H9 (cell line): Measurements from ENCODE around the gene THBS2. TPM values are rescaled to one million over a fixed set of nuclear protein-coding genes. Genes with fewer than 3 reads are reported as not detected.

Experiments used
- DNase-seq: peaks from one replicate; pipeline ENCODE4 v3.0.0-alpha.2; 2017
- H2AFZ ChIP-seq: one replicate; pipeline ENCODE4 v1.6.1; 2013; ENCODE audit warnings: mild to moderate bottlenecking, low read length, control low read depth, moderate library complexity
- H2AK5ac ChIP-seq: 2 replicates; pipeline ENCODE4 v1.6.1; 2013; ENCODE audit warnings: low read length, control low read depth, mixed read lengths; ENCODE audit not compliant: insufficient read length
- H2BK120ac ChIP-seq: one replicate; pipeline ENCODE4 v1.6.1; 2013; ENCODE audit warnings: low read depth, mild to moderate bottlenecking, low read length, control low read depth, inconsistent platforms; ENCODE audit not compliant: poor library complexity, severe bottlenecking
- H2BK12ac ChIP-seq: 2 replicates; pipeline ENCODE4 v1.6.1; 2013; ENCODE audit warnings: low read length, control low read depth, mixed read lengths, low read depth; ENCODE audit not compliant: insufficient read length
- H2BK15ac ChIP-seq: 2 replicates; pipeline ENCODE4 v1.6.1; 2013; ENCODE audit warnings: low read depth, low read length, control low read depth
- H2BK20ac ChIP-seq: one replicate; pipeline ENCODE4 v1.6.1; 2013; ENCODE audit warnings: low read depth, mild to moderate bottlenecking, low read length, control low read depth, inconsistent platforms; ENCODE audit not compliant: poor library complexity, severe bottlenecking
- H2BK5ac ChIP-seq: 2 replicates; pipeline ENCODE4 v1.6.1; 2013; ENCODE audit warnings: low read length, control low read depth, mixed read lengths; ENCODE audit not compliant: insufficient read length
- H3K14ac ChIP-seq: 2 replicates; pipeline ENCODE4 v1.6.1; 2013; ENCODE audit warnings: low read length, control low read depth; ENCODE audit not compliant: insufficient read depth
- H3K18ac ChIP-seq: 2 replicates; pipeline ENCODE4 v1.6.1; 2013; ENCODE audit warnings: low read depth, mild to moderate bottlenecking, mixed read lengths, low read length, control low read depth; ENCODE audit not compliant: insufficient read length
- H3K23ac ChIP-seq: 2 replicates; pipeline ENCODE4 v1.6.1; 2013; ENCODE audit warnings: low read length, control low read depth, mixed read lengths, low read depth; ENCODE audit not compliant: insufficient read length
- H3K23me2 ChIP-seq: 2 replicates; pipeline ENCODE4 v1.6.1; 2013; ENCODE audit warnings: low read depth, mild to moderate bottlenecking, mixed read lengths, low read length, control low read depth; ENCODE audit not compliant: insufficient read length, poor library complexity, severe bottlenecking
- H3K27ac ChIP-seq: 2 replicates; pipeline ENCODE4 v1.5.1; 2013; ENCODE audit warnings: low read length, control low read depth, mixed read lengths, low read depth; ENCODE audit not compliant: insufficient read length
- H3K27me3 ChIP-seq: 2 replicates; pipeline ENCODE4 v1.6.1; 2013; ENCODE audit warnings: low read length, control low read depth, inconsistent platforms; ENCODE audit not compliant: insufficient read depth
- H3K4ac ChIP-seq: 2 replicates; pipeline ENCODE4 v1.6.1; 2013; ENCODE audit warnings: low read depth, mild to moderate bottlenecking, control low read depth, inconsistent platforms, low read length, moderate library complexity
- H3K4me1 ChIP-seq: 2 replicates; pipeline ENCODE4 v1.6.1; 2013; ENCODE audit warnings: low read length, control low read depth, inconsistent platforms; ENCODE audit not compliant: insufficient read depth
- H3K4me2 ChIP-seq: 2 replicates; pipeline ENCODE4 v1.6.1; 2013; ENCODE audit warnings: low read length, control low read depth, mixed read lengths; ENCODE audit not compliant: insufficient read length, insufficient read depth
- H3K56ac ChIP-seq: 2 replicates; pipeline ENCODE4 v1.6.1; 2013; ENCODE audit warnings: low read depth, mild to moderate bottlenecking, mixed read lengths, low read length, control low read depth; ENCODE audit not compliant: insufficient read length
- H3K79me1 ChIP-seq: 2 replicates; pipeline ENCODE4 v1.6.1; 2013; ENCODE audit warnings: low read depth, mild to moderate bottlenecking, moderate library complexity, low read length, control low read depth, inconsistent platforms; ENCODE audit not compliant: insufficient read depth, poor library complexity, severe bottlenecking
- H3K79me2 ChIP-seq: 2 replicates; pipeline ENCODE4 v1.6.1; 2013; ENCODE audit warnings: low read length, control low read depth, inconsistent platforms; ENCODE audit not compliant: insufficient read depth
- H3K9ac ChIP-seq: 2 replicates; pipeline ENCODE4 v1.6.1; 2013; ENCODE audit warnings: low read length, control low read depth, mixed read lengths; ENCODE audit not compliant: insufficient read length; ENCODE audit errors: extremely low read depth
- H3K9me3 ChIP-seq: one replicate; pipeline ENCODE4 v1.6.1; 2013; ENCODE audit warnings: low read depth, low read length, inconsistent platforms; ENCODE audit not compliant: control insufficient read depth
- H3T11ph ChIP-seq: one replicate; pipeline ENCODE4 v1.6.1; 2013; ENCODE audit warnings: mild to moderate bottlenecking, low read length, control low read depth, inconsistent platforms
- H4K20me1 ChIP-seq: one replicate; pipeline ENCODE4 v1.6.1; 2013; ENCODE audit not compliant: control insufficient read depth, insufficient read length, insufficient read depth
- H4K5ac ChIP-seq: 2 replicates; pipeline ENCODE4 v1.6.1; 2013; ENCODE audit warnings: low read depth, mild to moderate bottlenecking, mixed read lengths, low read length, control low read depth; ENCODE audit not compliant: insufficient read length
- H4K8ac ChIP-seq: replicated peaks from 2 replicates; pipeline ENCODE4 v1.6.1; 2013; ENCODE audit warnings: low read length, control low read depth, mixed read lengths, low read depth; ENCODE audit not compliant: insufficient read length
- H4K91ac ChIP-seq: 2 replicates; pipeline ENCODE4 v1.6.1; 2013; ENCODE audit warnings: low read depth, mild to moderate bottlenecking, moderate library complexity, mixed read lengths, low read length, control low read depth; ENCODE audit not compliant: insufficient read length
- H3K27ac Mint-ChIP-seq, 3 experiments: 2 replicates in 2 of 3; 3 replicates in 1 of 3; pipeline ENCODE4 v1.8.0; 2020 to 2021; ENCODE audit warnings: mixed read lengths in 3 of 3, mild to moderate bottlenecking in 1 of 3, moderate library complexity in 1 of 3
- H3K27me3 Mint-ChIP-seq: 2 replicates; pipeline ENCODE4 v1.8.0; 2021; ENCODE audit warnings: low read depth, mild to moderate bottlenecking, moderate library complexity, mixed read lengths
- H3K36me3 Mint-ChIP-seq, 3 experiments: 2 replicates in 2 of 3; 3 replicates in 1 of 3; pipeline ENCODE4 v1.8.0; 2020 to 2021; ENCODE audit warnings: low read depth in 3 of 3, mixed read lengths in 3 of 3; ENCODE audit not compliant: insufficient read depth in 1 of 3
- H3K4me1 Mint-ChIP-seq, 2 experiments: 2 replicates each; pipeline ENCODE4 v1.8.0; 2020; ENCODE audit warnings: mixed read lengths in 2 of 2
- H3K4me3 Mint-ChIP-seq, 2 experiments: 2 replicates in 1 of 2; 3 replicates in 1 of 2; pipeline ENCODE4 v1.8.0; 2020 to 2021; ENCODE audit warnings: mild to moderate bottlenecking in 2 of 2, mixed read lengths in 2 of 2, moderate library complexity in 1 of 2
- H3K9me3 Mint-ChIP-seq, 2 experiments: 2 replicates in 1 of 2; 3 replicates in 1 of 2; pipeline ENCODE4 v1.8.0; 2020; ENCODE audit warnings: mild to moderate bottlenecking in 2 of 2, mixed read lengths in 2 of 2, moderate library complexity in 1 of 2
- WGBS: extraction: QIAGEN DNeasy Blood & Tissue Kit; methylation state at CpG from one replicate; pipeline ENCODE4 v1.1.7; 2013; ENCODE audit warnings: missing lambda C conversion rate, low lambda C conversion rate, mixed read lengths; ENCODE audit not compliant: insufficient read length; ENCODE audit errors: extremely low coverage; 5-methylcytosine and 5-hydroxymethylcytosine counted together
- total RNA-seq: library from RNA; stranded (reverse); gene quantifications from 2 replicates; pipeline ENCODE4 v1.2.1, GENCODE V29; 2021
- TF ChIP-seq, protein P1 (sequence below): fragments of 200-600 bp; sonication (generic); conservative IDR thresholded peaks from 3 replicates; pipeline ENCODE4 v1.8.0; 2021; ENCODE audit warnings: antibody characterized with exemption, mild to moderate bottlenecking

THBS2 gene
- total RNA-seq, 1 experiment from 2014 or later: 14.7 TPM

DNA sequence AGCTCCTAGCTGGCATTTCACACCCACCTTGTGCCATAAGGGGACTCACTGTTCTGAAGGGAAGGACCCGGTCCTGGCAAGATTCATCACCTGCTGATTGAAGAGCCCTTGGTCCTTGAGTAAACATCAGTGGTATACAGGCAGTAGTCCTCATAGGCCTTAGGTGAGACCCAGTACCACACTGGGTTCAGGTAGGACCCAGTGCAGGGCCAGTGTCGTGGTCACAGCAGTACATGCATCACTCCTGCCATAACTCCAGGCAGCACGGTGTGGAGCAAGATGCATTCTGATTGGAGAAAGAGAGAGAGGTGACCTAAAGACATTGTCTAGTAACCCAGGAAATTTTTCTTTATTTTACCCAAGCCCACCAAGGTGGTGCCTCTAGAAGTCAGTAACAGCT is 49.1 kb upstream of the THBS2 start:
- H3K4me3 Mint-ChIP-seq: no peak overlapping the region
- Histone ChIP-seq H3K27me3 (no peaks in the 10 kb centered on the region), H2BK12ac (no peak overlapping the region), H3K9ac (no peak overlapping the region), H3K27ac (no peak overlapping the region), H2BK20ac (no peak overlapping the region), H3K56ac (no peak overlapping the region), H2BK120ac (no peak overlapping the region), H3K4me1 (no peaks in the 10 kb centered on the region), H2BK5ac (no peak overlapping the region), H3K18ac (no peak overlapping the region), H2AFZ (no peak overlapping the region), H3K4me2 (no peak overlapping the region), H3K4ac (no peak overlapping the region), H3K14ac (no peak overlapping the region; the same call in 1 of the 2 replicates), H4K5ac (no peak overlapping the region), H3K79me2 (no peaks in the 10 kb centered on the region), H4K20me1 (no peaks in the 10 kb centered on the region), H3K9me3 (no peaks in the 10 kb centered on the region), H4K8ac (no peak overlapping the region), H3K79me1 (no peaks in the 10 kb centered on the region), H3K23ac (no peak overlapping the region), H2BK15ac (no peak overlapping the region), H4K91ac (no peak overlapping the region), H3T11ph (no peak overlapping the region), H2AK5ac (no peak overlapping the region), H3K23me2 (no peaks in the 10 kb centered on the region)
- WGBS: no CpG with 5 or more reads among the region's 3 CpGs
- no peaks in the 10 kb centered on the region for H3K4me1 Mint-ChIP-seq
- peaks cover 0 to 27% (median 7%) of the 10 kb centered on the region in 3 experiments; a peak in 5 of 7 replicates for H3K36me3 Mint-ChIP-seq
- DNase-seq: no peak
- H3K27ac Mint-ChIP-seq: no peak overlapping the region
- TF ChIP-seq, protein P1, sequence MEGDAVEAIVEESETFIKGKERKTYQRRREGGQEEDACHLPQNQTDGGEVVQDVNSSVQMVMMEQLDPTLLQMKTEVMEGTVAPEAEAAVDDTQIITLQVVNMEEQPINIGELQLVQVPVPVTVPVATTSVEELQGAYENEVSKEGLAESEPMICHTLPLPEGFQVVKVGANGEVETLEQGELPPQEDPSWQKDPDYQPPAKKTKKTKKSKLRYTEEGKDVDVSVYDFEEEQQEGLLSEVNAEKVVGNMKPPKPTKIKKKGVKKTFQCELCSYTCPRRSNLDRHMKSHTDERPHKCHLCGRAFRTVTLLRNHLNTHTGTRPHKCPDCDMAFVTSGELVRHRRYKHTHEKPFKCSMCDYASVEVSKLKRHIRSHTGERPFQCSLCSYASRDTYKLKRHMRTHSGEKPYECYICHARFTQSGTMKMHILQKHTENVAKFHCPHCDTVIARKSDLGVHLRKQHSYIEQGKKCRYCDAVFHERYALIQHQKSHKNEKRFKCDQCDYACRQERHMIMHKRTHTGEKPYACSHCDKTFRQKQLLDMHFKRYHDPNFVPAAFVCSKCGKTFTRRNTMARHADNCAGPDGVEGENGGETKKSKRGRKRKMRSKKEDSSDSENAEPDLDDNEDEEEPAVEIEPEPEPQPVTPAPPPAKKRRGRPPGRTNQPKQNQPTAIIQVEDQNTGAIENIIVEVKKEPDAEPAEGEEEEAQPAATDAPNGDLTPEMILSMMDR: no peak
- H3K27me3 Mint-ChIP-seq: 0 out of 2 replicates have a peak, but pooled peaks cover 1% of the 10 kb centered on the region
- peaks cover 16 to 18% of the 10 kb centered on the region in 2 experiments for H3K9me3 Mint-ChIP-seq
